Smooth muscle cell (in vitro differentiated cells): ENCODE data around the gene ZNF19. TPM values are rescaled to one million over a fixed set of nuclear protein-coding genes. Genes with fewer than 3 reads are reported as not detected.

ENCODE experiments used
- DNase-seq: peaks from one replicate; lab custom pipeline; 2025; ENCODE audit not compliant: unreplicated experiment; lab: John Stamatoyannopoulos, UW
- H2AFZ ChIP-seq: fragments of 200-600 bp; sonication (generic); 2 replicates; pipeline ENCODE4 v1.6.0; 2016; ENCODE audit warnings: antibody characterized with exemption, low read depth, mild to moderate bottlenecking
- H3F3A ChIP-seq: fragments of 200-600 bp; sonication (generic); 2 replicates; pipeline ENCODE4 v1.6.0; 2017; ENCODE audit warnings: antibody characterized with exemption, low read depth
- H3K27ac ChIP-seq: fragments of 200-600 bp; sonication (generic); 2 replicates; pipeline ENCODE4 v1.5.1; 2016; ENCODE audit warnings: low read depth, mild to moderate bottlenecking
- H3K27me3 ChIP-seq: fragments of 200-600 bp; sonication (generic); 2 replicates; pipeline ENCODE4 v1.6.1; 2016; ENCODE audit warnings: low read depth, mild to moderate bottlenecking
- H3K36me3 ChIP-seq: fragments of 200-600 bp; sonication (generic); 2 replicates; pipeline ENCODE4 v1.5.1; 2016; ENCODE audit warnings: low read depth
- H3K4me1 ChIP-seq: fragments of 200-600 bp; sonication (generic); 2 replicates; pipeline ENCODE4 v1.5.1; 2016; ENCODE audit warnings: low read depth
- H3K4me2 ChIP-seq: fragments of 200-600 bp; sonication (generic); 2 replicates; pipeline ENCODE4 v1.6.0; 2016; ENCODE audit warnings: mild to moderate bottlenecking
- H3K4me3 ChIP-seq: fragments of 200-600 bp; sonication (generic); 2 replicates; pipeline ENCODE4 v1.5.1; 2016; ENCODE audit warnings: mild to moderate bottlenecking
- H3K79me2 ChIP-seq: fragments of 200-600 bp; sonication (generic); 2 replicates; pipeline ENCODE4 v1.6.0; 2016; ENCODE audit warnings: low read depth, mild to moderate bottlenecking
- H3K9ac ChIP-seq: fragments of 200-600 bp; sonication (generic); 2 replicates; pipeline ENCODE4 v1.6.0; 2016; ENCODE audit warnings: low read depth
- H3K9me3 ChIP-seq: fragments of 200-600 bp; sonication (generic); replicated peaks from 2 replicates; pipeline ENCODE4 v1.5.1; 2016; ENCODE audit warnings: low read depth
- H4K20me1 ChIP-seq: fragments of 200-600 bp; sonication (generic); 2 replicates; pipeline ENCODE4 v1.6.0; 2016; ENCODE audit warnings: low read depth
- WGBS: methylation state at CpG from one replicate; pipeline ENCODE4 v1.1.7; 2016; ENCODE audit warnings: low lambda C conversion rate; 5-methylcytosine and 5-hydroxymethylcytosine counted together
- polyA plus RNA-seq: library from polyadenylated mRNA; unstranded; fragments of >200 nt; fragmentation: Nextera tagmentation; extraction: Ambion mirVana; gene quantifications from 2 replicates; pipeline ENCODE4 v1.2.1, GENCODE V29; 2016
- total RNA-seq: library from RNA; depleted of rRNA; stranded (reverse); fragments of >200 nt; gene quantifications from 2 replicates; pipeline ENCODE4 v1.2.3, GENCODE V29; 2014
- TF ChIP-seq, protein P1 (sequence below): fragments of 200-600 bp; sonication (generic); IDR thresholded peaks from 2 replicates; pipeline ENCODE4 v1.5.1; 2017; ENCODE audit warnings: borderline replicate concordance, mild to moderate bottlenecking, antibody characterized with exemption; ENCODE audit not compliant: insufficient read depth, poor library complexity, severe bottlenecking

The ZNF19 gene
- total and polyA plus RNA-seq, 2 experiments from 2014 or later, result 0.37 to 4.6 TPM

- Histone ChIP-seq H3K4me3 (no peak overlapping the region), H3K9ac (no peak overlapping the region), H3K4me1 (no peaks in the 10 kb centered on the region), H3K9me3 (no peaks in the 10 kb centered on the region), H4K20me1 (no peaks in the 10 kb centered on the region), H3K27me3 (no peaks in the 10 kb centered on the region), H2AFZ (no peak overlapping the region), H3F3A (peaks cover 3% of the 10 kb centered on the region), H3K79me2 (no peaks in the 10 kb centered on the region), H3K36me3 (no peaks in the 10 kb centered on the region), H3K27ac (no peak overlapping the region), H3K4me2 (no peak overlapping the region)
- WGBS, result 92% methylated on average over 9 of the region's 9 CpGs
- TF ChIP-seq, protein P1, sequence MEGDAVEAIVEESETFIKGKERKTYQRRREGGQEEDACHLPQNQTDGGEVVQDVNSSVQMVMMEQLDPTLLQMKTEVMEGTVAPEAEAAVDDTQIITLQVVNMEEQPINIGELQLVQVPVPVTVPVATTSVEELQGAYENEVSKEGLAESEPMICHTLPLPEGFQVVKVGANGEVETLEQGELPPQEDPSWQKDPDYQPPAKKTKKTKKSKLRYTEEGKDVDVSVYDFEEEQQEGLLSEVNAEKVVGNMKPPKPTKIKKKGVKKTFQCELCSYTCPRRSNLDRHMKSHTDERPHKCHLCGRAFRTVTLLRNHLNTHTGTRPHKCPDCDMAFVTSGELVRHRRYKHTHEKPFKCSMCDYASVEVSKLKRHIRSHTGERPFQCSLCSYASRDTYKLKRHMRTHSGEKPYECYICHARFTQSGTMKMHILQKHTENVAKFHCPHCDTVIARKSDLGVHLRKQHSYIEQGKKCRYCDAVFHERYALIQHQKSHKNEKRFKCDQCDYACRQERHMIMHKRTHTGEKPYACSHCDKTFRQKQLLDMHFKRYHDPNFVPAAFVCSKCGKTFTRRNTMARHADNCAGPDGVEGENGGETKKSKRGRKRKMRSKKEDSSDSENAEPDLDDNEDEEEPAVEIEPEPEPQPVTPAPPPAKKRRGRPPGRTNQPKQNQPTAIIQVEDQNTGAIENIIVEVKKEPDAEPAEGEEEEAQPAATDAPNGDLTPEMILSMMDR, result no peak
- DNase-seq, result no peak
Measured at GRCh38 chr16:71431991-71432390, 57.1 kb downstream of the ZNF19 start.

- TF ChIP-seq, protein P1, result no peak
- Histone ChIP-seq H3K4me3 (no peak overlapping the region), H3K79me2 (no peaks in the 10 kb centered on the region), H3K9ac (no peak overlapping the region), H4K20me1 (no peaks in the 10 kb centered on the region), H3F3A (peaks cover 11% of the 10 kb centered on the region), H3K4me2 (no peak overlapping the region), H2AFZ (no peak overlapping the region), H3K27me3 (peaks cover 5% of the 10 kb centered on the region), H3K36me3 (no peaks in the 10 kb centered on the region), H3K27ac (no peak overlapping the region), H3K4me1 (no peaks in the 10 kb centered on the region), H3K9me3 (no peaks in the 10 kb centered on the region)
- DNase-seq, result no peak
- 91% methylated on average over 14 of the region's 14 CpGs for WGBS
Measured at GRCh38 chr16:71431176-71431575, 57.9 kb downstream of the ZNF19 start.

DNA sequence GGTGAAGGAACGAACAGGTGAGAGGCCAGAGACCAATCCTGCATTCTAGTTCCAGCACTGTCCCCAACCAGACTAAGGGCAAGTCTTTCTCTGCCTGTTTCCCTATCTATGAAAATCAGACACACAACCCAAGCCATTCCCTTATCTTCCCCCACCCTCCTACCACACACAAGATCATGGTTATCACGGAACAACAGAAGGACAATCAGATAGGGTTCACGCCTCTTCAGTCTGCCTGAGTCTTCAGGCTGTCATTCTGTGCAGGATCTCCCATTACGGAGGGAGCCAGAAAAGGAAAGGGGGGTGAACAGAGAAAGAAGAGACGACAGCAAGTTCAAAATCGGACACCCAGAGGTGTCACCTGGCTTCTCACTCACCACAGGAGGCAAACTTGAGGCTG, 58.4 kb downstream of the ZNF19 start:
- Histone ChIP-seq H2AFZ (no peak overlapping the region), H3K9ac (no peak overlapping the region), H3F3A (peaks cover 12% of the 10 kb centered on the region), H3K4me3 (no peak overlapping the region), H3K9me3 (no peaks in the 10 kb centered on the region), H3K27me3 (peaks cover 9% of the 10 kb centered on the region), H3K4me2 (no peak overlapping the region), H4K20me1 (no peaks in the 10 kb centered on the region), H3K27ac (no peak overlapping the region), H3K4me1 (no peaks in the 10 kb centered on the region), H3K36me3 (no peaks in the 10 kb centered on the region), H3K79me2 (no peaks in the 10 kb centered on the region)
- TF ChIP-seq, protein P1, result no peak
- WGBS, result 79% methylated on average over 6 of the region's 6 CpGs
- DNase-seq, result no peak

DNA sequence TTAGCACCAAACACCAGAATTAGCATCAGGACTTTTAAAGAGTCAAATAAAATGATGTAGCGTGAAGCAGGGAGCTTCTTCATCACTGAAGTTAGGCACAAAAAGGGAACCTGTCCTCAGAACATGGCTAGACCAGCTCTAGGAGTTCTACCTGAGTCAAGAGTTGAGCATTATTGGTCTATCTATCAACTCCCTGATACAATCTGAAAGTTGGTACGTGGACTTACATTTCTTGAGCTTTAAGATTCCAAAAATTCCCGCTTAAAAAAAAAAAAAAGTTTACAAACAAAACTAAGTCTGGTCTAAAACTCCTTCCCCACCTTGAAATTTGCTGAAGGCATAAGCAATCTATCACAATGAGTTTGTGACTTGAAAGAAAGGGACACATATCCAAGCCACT, 59.5 kb downstream of the ZNF19 start:
- WGBS, result 75% methylated on average over 3 of the region's 3 CpGs
- no peak overlapping the region for H3K4me2 ChIP-seq
- H2AFZ ChIP-seq, result no peak overlapping the region
- no peaks in the 10 kb centered on the region for H3K36me3 ChIP-seq
- H4K20me1 ChIP-seq, result no peaks in the 10 kb centered on the region
- H3F3A ChIP-seq, result peaks cover 12% of the 10 kb centered on the region
- H3K9ac ChIP-seq, result no peak overlapping the region
- TF ChIP-seq, protein P1, result no peak
- no peaks in the 10 kb centered on the region for H3K79me2 ChIP-seq
- peaks cover 20% of the 10 kb centered on the region for H3K27me3 ChIP-seq
- no peak for DNase-seq
- no peaks in the 10 kb centered on the region for H3K9me3 ChIP-seq
- no peak overlapping the region for H3K4me3 ChIP-seq
- no peaks in the 10 kb centered on the region for H3K4me1 ChIP-seq
- no peak overlapping the region for H3K27ac ChIP-seq
